LNCAP (cell line): ENCODE data around the gene VPS33A.

Source experiments
- CTCF ChIP-seq: fragments of 450-650 bp; IDR thresholded peaks from 2 replicates; pipeline ENCODE4 v1.5.1; 2017; ENCODE audit warnings: mild to moderate bottlenecking

Gene VPS33A

GRCh38 chr12:122206111-122206881 is 60.0 kb downstream of the VPS33A start:
- no peak for TF ChIP-seq CTCF

- no peak for TF ChIP-seq CTCF
Measured at GRCh38 chr12:122205053-122205925, 61.0 kb downstream of the VPS33A start.

GRCh38 chr12:122204167-122205052 is 61.9 kb downstream of the VPS33A start:
- TF ChIP-seq CTCF, result no peak

GRCh38 chr12:122203301-122204166 is 62.8 kb downstream of the VPS33A start, which contains the start of gene B3GNT4:
Gene B3GNT4 (plus strand): TSS chr12:122203709. CDS start chr12:122204619, 910 bp downstream.
- no peak for TF ChIP-seq CTCF

- no peak for TF ChIP-seq CTCF
Measured at GRCh38 chr12:122202017-122202416, 64.3 kb downstream of the VPS33A start.

- no peak for TF ChIP-seq CTCF
Measured at GRCh38 chr12:122201381-122201780, 64.9 kb downstream of the VPS33A start.
